ENCODE results near the gene POLE. TPM values are rescaled to one million over a fixed set of nuclear protein-coding genes. Genes with fewer than 3 reads are reported as not detected.

The POLE gene
- total RNA-seq, 1 donor from 2014 or later = 72.5 TPM

- no peaks in the 10 kb centered on the region for H3K9me3 Mint-ChIP-seq (ENCODE audit: unreplicated experiment)
- H3K27ac Mint-ChIP-seq (ENCODE audit: unreplicated experiment) = peak overlapping the region; percentile 57
- no peak for DNase-seq (ENCODE audit: extremely low spot score, unreplicated experiment)
- H3K4me3 Mint-ChIP-seq (ENCODE audit: unreplicated experiment) = no peak overlapping the region
- no peaks in the 10 kb centered on the region for H3K27me3 Mint-ChIP-seq (ENCODE audit: unreplicated experiment)
- TF ChIP-seq CTCF (IDR thresholded peaks at IDR 0.05) = no peak
- peaks cover 13% of the 10 kb centered on the region for H3K36me3 Mint-ChIP-seq (ENCODE audit: unreplicated experiment)
- peaks cover 15% of the 10 kb centered on the region for H3K4me1 Mint-ChIP-seq (ENCODE audit: unreplicated experiment)
Observed at GRCh38 chr12:132623072-132623869, 63.9 kb downstream of the POLE start.

GRCh38 chr12:132622437-132623071, 64.6 kb downstream of the POLE start:
- H3K4me3 Mint-ChIP-seq (ENCODE audit: unreplicated experiment) = no peak overlapping the region
- peaks cover 21% of the 10 kb centered on the region for H3K4me1 Mint-ChIP-seq (ENCODE audit: unreplicated experiment)

GRCh38 chr12:132621657-132622435, 65.3 kb downstream of the POLE start:
- no peak overlapping the region for H3K4me3 Mint-ChIP-seq (ENCODE audit: unreplicated experiment)
- H3K36me3 Mint-ChIP-seq (ENCODE audit: unreplicated experiment) = peaks cover 13% of the 10 kb centered on the region
- peaks cover 13% of the 10 kb centered on the region for H3K27me3 Mint-ChIP-seq (ENCODE audit: unreplicated experiment)
- H3K4me1 Mint-ChIP-seq (ENCODE audit: unreplicated experiment) = peaks cover 21% of the 10 kb centered on the region
- H3K9me3 Mint-ChIP-seq (ENCODE audit: unreplicated experiment) = no peaks in the 10 kb centered on the region
- DNase-seq (ENCODE audit: extremely low spot score, unreplicated experiment) = no peak
- no peak for TF ChIP-seq CTCF (IDR thresholded peaks at IDR 0.05)
- H3K27ac Mint-ChIP-seq (ENCODE audit: unreplicated experiment) = peak overlapping the region; percentile 50

More at GRCh38 chr12:132622437-132623071, 64.6 kb downstream of the POLE start:
- no peak for TF ChIP-seq CTCF (IDR thresholded peaks at IDR 0.05)
- Mint-ChIP-seq H3K36me3 (ENCODE audit: unreplicated experiment) (peaks cover 13% of the 10 kb centered on the region), H3K9me3 (ENCODE audit: unreplicated experiment) (no peaks in the 10 kb centered on the region), H3K27me3 (ENCODE audit: unreplicated experiment) (peaks cover 7% of the 10 kb centered on the region), H3K27ac (ENCODE audit: unreplicated experiment) (peak overlapping the region; percentile 57)
- DNase-seq (ENCODE audit: extremely low spot score, unreplicated experiment) = no peak

GRCh38 chr12:132620899-132621656, 66.1 kb downstream of the POLE start:
- Mint-ChIP-seq H3K9me3 (ENCODE audit: unreplicated experiment) (no peaks in the 10 kb centered on the region), H3K4me3 (ENCODE audit: unreplicated experiment) (no peak overlapping the region), H3K27ac (ENCODE audit: unreplicated experiment) (no peak overlapping the region)

More at GRCh38 chr12:132620899-132621656, 66.1 kb downstream of the POLE start:
- DNase-seq (ENCODE audit: extremely low spot score, unreplicated experiment) = no peak
- H3K36me3 Mint-ChIP-seq (ENCODE audit: unreplicated experiment) = peaks cover 13% of the 10 kb centered on the region
- H3K27me3 Mint-ChIP-seq (ENCODE audit: unreplicated experiment) = peaks cover 16% of the 10 kb centered on the region
- peaks cover 21% of the 10 kb centered on the region for H3K4me1 Mint-ChIP-seq (ENCODE audit: unreplicated experiment)
- no peak for TF ChIP-seq CTCF (IDR thresholded peaks at IDR 0.05)

All from osteocyte (in vitro differentiated cells).